Testis (tissue), 2 donors: Measurements from ENCODE around the gene IL18RAP.

ENCODE experiments used
- CTCF ChIP-seq, 3 experiments: fragments of 450-650 bp in 2 of 3; fragments of 200-600 bp in 1 of 3; sonication (generic) in 1 of 3; IDR thresholded peaks; one replicate each; pipeline ENCODE4 v1.5.1; 2016 to 2019; ENCODE audit warnings: antibody characterized with exemption in 3 of 3, mild to moderate bottlenecking in 2 of 3, moderate library complexity in 1 of 3
- POLR2A ChIP-seq: fragments of 450-650 bp; IDR thresholded peaks from one replicate; pipeline ENCODE4 v1.6.1; 2017; ENCODE audit warnings: antibody characterized with exemption, mild to moderate bottlenecking, moderate library complexity

DNA sequence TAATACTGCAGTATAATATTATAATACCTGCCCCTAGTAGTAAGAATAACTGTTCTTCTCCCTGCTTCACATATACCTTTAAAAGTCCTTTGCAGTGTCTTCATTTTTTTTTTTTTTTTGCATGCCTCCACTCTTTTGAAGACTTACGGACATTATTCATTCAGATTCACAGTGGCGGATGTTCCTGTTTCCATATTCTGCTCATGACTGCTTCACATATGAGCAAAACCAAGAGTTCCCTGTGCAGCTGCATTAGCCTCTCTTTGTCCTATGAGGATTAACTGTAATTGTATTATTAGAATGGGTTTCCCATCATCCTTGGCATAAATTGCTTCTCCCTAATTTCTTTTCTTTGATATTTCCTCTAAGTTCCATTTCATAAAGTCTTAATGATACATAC is 12.8 kb downstream of the IL18RAP start:
- TF ChIP-seq CTCF (IDR thresholded peaks at IDR 0.05) (no peak), POLR2A (no peak)
